Measurements from ENCODE around the gene GREB1. TPM values are rescaled to one million over a fixed set of nuclear protein-coding genes. Genes with fewer than 3 reads are reported as not detected.
A peak's percentile ranks its signal among the peaks of the same experiment; 100 is the strongest.

Gene GREB1
- total and polyA plus RNA-seq, 2 experiments from 2014 or later: 12.0 to 35.0 TPM

DNA sequence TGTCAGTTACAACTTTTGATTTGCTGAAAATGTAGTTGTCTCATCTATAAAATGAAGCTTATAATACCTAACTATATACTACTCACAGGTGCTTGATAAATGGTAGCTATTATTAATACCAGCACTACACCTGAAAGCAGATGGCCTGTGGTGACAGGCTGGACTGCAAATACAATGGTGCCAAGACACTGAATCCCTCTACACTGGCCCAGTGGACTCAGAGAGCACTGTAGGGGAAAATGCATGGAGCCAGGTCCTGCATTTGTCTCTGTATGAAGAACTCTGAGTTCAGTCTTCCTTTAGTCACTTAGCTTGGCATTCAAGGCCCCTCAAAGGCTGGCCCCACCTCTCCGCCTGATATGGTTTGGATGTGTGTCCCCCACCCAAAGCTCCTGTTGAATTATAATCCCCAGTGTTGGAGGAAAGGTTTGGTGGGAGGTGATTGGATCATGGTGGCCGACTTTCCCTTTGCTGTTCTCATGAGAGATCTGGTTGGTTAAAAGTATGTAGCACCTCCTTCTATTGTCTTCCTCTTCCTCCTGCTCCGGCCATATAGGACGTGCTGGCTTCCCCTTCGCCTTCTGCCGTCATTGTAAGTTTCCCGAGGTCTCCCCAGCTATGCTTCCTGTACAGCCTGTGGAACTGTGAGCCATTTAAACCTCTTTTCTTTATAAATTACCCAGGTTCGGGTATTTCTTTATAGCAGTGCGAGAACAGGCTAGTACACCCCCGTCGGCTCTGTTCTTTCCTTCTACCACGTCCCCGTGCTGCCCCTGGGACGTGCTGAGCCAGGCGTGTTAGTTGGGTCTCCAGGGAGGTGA is 147.3 kb downstream of the GREB1 start:
- H3K9me2 ChIP-seq (ENCODE audit: insufficient read depth): no peaks in the 10 kb centered on the region
- peaks cover 21% of the 10 kb centered on the region for H3K27me3 Mint-ChIP-seq (ENCODE audit: insufficient read depth, low read depth, poor library complexity)
- H3K4me3 Mint-ChIP-seq: no peak overlapping the region
- no peaks in the 10 kb centered on the region for H3K9me3 Mint-ChIP-seq
- peak overlapping the region; percentile 98 for H2AFZ ChIP-seq
- H3K36me3 ChIP-seq (ENCODE audit: insufficient read depth): no peaks in the 10 kb centered on the region
- H3K79me2 ChIP-seq (replicated peaks; ENCODE audit: insufficient read depth): no peaks in the 10 kb centered on the region
- peaks cover 15% of the 10 kb centered on the region; the same call in 1 of the 2 replicates for H3K4me1 ChIP-seq (ENCODE audit: insufficient read depth)
- no peak overlapping the region for H3K27ac Mint-ChIP-seq
- H3K36me3 Mint-ChIP-seq (ENCODE audit: low read depth): no peaks in the 10 kb centered on the region; the same call in 2 of the 3 replicates
- DNase-seq (ENCODE audit: low spot score): no peak
- no peak for ATAC-seq
- H3K4me2 ChIP-seq: no peak overlapping the region
- no peaks in the 10 kb centered on the region for H3F3A ChIP-seq (replicated peaks; ENCODE audit: low read depth)
- peaks cover 54% of the 10 kb centered on the region for H3K4me1 Mint-ChIP-seq
- H4K20me1 ChIP-seq (replicated peaks; ENCODE audit: insufficient read depth): no peaks in the 10 kb centered on the region
- no peaks in the 10 kb centered on the region for H3K27me3 ChIP-seq (ENCODE audit: insufficient read depth)
- no peak overlapping the region for H3K27ac ChIP-seq (ENCODE audit: low read depth)
- H3K4me3 ChIP-seq: no peak overlapping the region
- no peak for TF ChIP-seq POLR2AphosphoS5 (IDR thresholded peaks at IDR 0.05; ENCODE audit: low read depth)
- TF ChIP-seq, protein P1, sequence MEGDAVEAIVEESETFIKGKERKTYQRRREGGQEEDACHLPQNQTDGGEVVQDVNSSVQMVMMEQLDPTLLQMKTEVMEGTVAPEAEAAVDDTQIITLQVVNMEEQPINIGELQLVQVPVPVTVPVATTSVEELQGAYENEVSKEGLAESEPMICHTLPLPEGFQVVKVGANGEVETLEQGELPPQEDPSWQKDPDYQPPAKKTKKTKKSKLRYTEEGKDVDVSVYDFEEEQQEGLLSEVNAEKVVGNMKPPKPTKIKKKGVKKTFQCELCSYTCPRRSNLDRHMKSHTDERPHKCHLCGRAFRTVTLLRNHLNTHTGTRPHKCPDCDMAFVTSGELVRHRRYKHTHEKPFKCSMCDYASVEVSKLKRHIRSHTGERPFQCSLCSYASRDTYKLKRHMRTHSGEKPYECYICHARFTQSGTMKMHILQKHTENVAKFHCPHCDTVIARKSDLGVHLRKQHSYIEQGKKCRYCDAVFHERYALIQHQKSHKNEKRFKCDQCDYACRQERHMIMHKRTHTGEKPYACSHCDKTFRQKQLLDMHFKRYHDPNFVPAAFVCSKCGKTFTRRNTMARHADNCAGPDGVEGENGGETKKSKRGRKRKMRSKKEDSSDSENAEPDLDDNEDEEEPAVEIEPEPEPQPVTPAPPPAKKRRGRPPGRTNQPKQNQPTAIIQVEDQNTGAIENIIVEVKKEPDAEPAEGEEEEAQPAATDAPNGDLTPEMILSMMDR (conservative IDR thresholded peaks at IDR 0.05; ENCODE audit: low read depth in 2 of 2): no peak
- TF ChIP-seq, protein P2, sequence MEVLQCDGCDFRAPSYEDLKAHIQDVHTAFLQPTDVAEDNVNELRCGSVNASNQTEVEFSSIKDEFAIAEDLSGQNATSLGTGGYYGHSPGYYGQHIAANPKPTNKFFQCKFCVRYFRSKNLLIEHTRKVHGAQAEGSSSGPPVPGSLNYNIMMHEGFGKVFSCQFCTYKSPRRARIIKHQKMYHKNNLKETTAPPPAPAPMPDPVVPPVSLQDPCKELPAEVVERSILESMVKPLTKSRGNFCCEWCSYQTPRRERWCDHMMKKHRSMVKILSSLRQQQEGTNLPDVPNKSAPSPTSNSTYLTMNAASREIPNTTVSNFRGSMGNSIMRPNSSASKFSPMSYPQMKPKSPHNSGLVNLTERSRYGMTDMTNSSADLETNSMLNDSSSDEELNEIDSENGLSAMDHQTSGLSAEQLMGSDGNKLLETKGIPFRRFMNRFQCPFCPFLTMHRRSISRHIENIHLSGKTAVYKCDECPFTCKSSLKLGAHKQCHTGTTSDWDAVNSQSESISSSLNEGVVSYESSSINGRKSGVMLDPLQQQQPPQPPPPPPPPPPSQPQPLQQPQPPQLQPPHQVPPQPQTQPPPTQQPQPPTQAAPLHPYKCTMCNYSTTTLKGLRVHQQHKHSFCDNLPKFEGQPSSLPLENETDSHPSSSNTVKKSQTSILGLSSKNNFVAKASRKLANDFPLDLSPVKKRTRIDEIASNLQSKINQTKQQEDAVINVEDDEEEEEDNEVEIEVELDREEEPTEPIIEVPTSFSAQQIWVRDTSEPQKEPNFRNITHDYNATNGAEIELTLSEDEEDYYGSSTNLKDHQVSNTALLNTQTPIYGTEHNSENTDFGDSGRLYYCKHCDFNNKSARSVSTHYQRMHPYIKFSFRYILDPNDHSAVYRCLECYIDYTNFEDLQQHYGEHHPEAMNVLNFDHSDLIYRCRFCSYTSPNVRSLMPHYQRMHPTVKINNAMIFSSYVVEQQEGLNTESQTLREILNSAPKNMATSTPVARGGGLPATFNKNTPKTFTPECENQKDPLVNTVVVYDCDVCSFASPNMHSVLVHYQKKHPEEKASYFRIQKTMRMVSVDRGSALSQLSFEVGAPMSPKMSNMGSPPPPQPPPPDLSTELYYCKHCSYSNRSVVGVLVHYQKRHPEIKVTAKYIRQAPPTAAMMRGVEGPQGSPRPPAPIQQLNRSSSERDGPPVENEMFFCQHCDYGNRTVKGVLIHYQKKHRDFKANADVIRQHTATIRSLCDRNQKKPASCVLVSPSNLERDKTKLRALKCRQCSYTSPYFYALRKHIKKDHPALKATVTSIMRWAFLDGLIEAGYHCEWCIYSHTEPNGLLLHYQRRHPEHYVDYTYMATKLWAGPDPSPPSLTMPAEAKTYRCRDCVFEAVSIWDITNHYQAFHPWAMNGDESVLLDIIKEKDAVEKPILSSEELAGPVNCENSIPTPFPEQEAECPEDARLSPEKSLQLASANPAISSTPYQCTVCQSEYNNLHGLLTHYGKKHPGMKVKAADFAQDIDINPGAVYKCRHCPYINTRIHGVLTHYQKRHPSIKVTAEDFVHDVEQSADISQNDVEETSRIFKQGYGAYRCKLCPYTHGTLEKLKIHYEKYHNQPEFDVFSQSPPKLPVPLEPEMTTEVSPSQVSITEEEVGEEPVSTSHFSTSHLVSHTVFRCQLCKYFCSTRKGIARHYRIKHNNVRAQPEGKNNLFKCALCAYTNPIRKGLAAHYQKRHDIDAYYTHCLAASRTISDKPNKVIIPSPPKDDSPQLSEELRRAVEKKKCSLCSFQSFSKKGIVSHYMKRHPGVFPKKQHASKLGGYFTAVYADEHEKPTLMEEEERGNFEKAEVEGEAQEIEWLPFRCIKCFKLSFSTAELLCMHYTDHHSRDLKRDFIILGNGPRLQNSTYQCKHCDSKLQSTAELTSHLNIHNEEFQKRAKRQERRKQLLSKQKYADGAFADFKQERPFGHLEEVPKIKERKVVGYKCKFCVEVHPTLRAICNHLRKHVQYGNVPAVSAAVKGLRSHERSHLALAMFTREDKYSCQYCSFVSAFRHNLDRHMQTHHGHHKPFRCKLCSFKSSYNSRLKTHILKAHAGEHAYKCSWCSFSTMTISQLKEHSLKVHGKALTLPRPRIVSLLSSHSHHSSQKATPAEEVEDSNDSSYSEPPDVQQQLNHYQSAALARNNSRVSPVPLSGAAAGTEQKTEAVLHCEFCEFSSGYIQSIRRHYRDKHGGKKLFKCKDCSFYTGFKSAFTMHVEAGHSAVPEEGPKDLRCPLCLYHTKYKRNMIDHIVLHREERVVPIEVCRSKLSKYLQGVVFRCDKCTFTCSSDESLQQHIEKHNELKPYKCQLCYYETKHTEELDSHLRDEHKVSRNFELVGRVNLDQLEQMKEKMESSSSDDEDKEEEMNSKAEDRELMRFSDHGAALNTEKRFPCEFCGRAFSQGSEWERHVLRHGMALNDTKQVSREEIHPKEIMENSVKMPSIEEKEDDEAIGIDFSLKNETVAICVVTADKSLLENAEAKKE (CRISPR knock-in tag; IDR thresholded peaks at IDR 0.05): no peak
- no peak for TF ChIP-seq EZH2phosphoT487 (IDR thresholded peaks at IDR 0.05; ENCODE audit: unreplicated experiment)
